ENCODE data around the gene HIPK2. TPM values are rescaled to one million over a fixed set of nuclear protein-coding genes. Genes with fewer than 3 reads are reported as not detected.
"Not testable (repeated sequence)": the region's sequence is repeated elsewhere in the genome, so short reads cannot be mapped to it uniquely, and the experiment has no call there.

The HIPK2 gene
- polyA plus RNA-seq, 1 donor: 12.6 TPM

GRCh38 chr7:139675127-139676125 lies 102.4 kb downstream of the HIPK2 start:
- Histone ChIP-seq H3K4me3 (ENCODE audit: low read length) (no peak overlapping the region), H3K27me3 (ENCODE audit: control insufficient read depth, insufficient read depth, low read length) (no peaks in the 10 kb centered on the region), H3K36me3 (ENCODE audit: control insufficient read depth, insufficient read depth, low read length) (peaks cover 2% of the 10 kb centered on the region), H3K4me1 (ENCODE audit: control insufficient read depth, insufficient read depth, low read length) (no peaks in the 10 kb centered on the region), H3K9me3 (ENCODE audit: control insufficient read depth, low read depth, low read length) (no peaks in the 10 kb centered on the region), H3K27ac (ENCODE audit: low read length) (no peak overlapping the region)
- 89% methylated on average over 4 of the region's 12 CpGs for WGBS (ENCODE audit: insufficient coverage, low lambda C conversion rate)
- DNase-seq: no peak

GRCh38 chr7:139674752-139675126 lies 103.1 kb downstream of the HIPK2 start:
- DNase-seq: no peak
- Histone ChIP-seq H3K4me1 (ENCODE audit: control insufficient read depth, insufficient read depth, low read length) (no peaks in the 10 kb centered on the region), H3K27ac (ENCODE audit: low read length) (no peak overlapping the region), H3K27me3 (ENCODE audit: control insufficient read depth, insufficient read depth, low read length) (no peaks in the 10 kb centered on the region), H3K4me3 (ENCODE audit: low read length) (no peak overlapping the region), H3K9me3 (ENCODE audit: control insufficient read depth, low read depth, low read length) (no peaks in the 10 kb centered on the region), H3K36me3 (ENCODE audit: control insufficient read depth, insufficient read depth, low read length) (peaks cover 2% of the 10 kb centered on the region)
- no CpG with 5 or more reads among the region's 8 CpGs for WGBS (ENCODE audit: insufficient coverage, low lambda C conversion rate)

- Histone ChIP-seq H3K36me3 (ENCODE audit: control insufficient read depth, insufficient read depth, low read length) (peaks cover 2% of the 10 kb centered on the region), H3K27me3 (ENCODE audit: control insufficient read depth, insufficient read depth, low read length) (no peaks in the 10 kb centered on the region), H3K9me3 (ENCODE audit: control insufficient read depth, low read depth, low read length) (no peaks in the 10 kb centered on the region), H3K4me3 (ENCODE audit: low read length) (no peak overlapping the region), H3K4me1 (ENCODE audit: control insufficient read depth, insufficient read depth, low read length) (no peaks in the 10 kb centered on the region), H3K27ac (ENCODE audit: low read length) (no peak overlapping the region)
- DNase-seq: no peak
- WGBS (ENCODE audit: insufficient coverage, low lambda C conversion rate): 100% methylated on average over 1 of the region's 10 CpGs
These were observed 103.5 kb downstream of the HIPK2 start for GRCh38 chr7:139674341-139674740.

- WGBS (ENCODE audit: insufficient coverage, low lambda C conversion rate): 100% methylated on average over 1 of the region's 6 CpGs
- H3K4me3 ChIP-seq (ENCODE audit: low read length): no peak overlapping the region
- no peaks in the 10 kb centered on the region for H3K9me3 ChIP-seq (ENCODE audit: control insufficient read depth, low read depth, low read length)
- no peaks in the 10 kb centered on the region for H3K27me3 ChIP-seq (ENCODE audit: control insufficient read depth, insufficient read depth, low read length)
- no peaks in the 10 kb centered on the region for H3K4me1 ChIP-seq (ENCODE audit: control insufficient read depth, insufficient read depth, low read length)
- H3K36me3 ChIP-seq (ENCODE audit: control insufficient read depth, insufficient read depth, low read length): peaks cover 2% of the 10 kb centered on the region
- no peak overlapping the region for H3K27ac ChIP-seq (ENCODE audit: low read length)
- DNase-seq: no peak
These were observed 104.0 kb downstream of the HIPK2 start for GRCh38 chr7:139673762-139674161.

GRCh38 chr7:139673230-139673629 lies 104.6 kb downstream of the HIPK2 start:
- H3K27ac ChIP-seq (ENCODE audit: low read length): no peak overlapping the region
- DNase-seq: no peak
- H3K4me1 ChIP-seq (ENCODE audit: control insufficient read depth, insufficient read depth, low read length): no peaks in the 10 kb centered on the region
- no peak overlapping the region for H3K4me3 ChIP-seq (ENCODE audit: low read length)
- no peaks in the 10 kb centered on the region for H3K27me3 ChIP-seq (ENCODE audit: control insufficient read depth, insufficient read depth, low read length)
- WGBS (ENCODE audit: insufficient coverage, low lambda C conversion rate): no CpG with 5 or more reads among the region's 5 CpGs
- no peaks in the 10 kb centered on the region for H3K9me3 ChIP-seq (ENCODE audit: control insufficient read depth, low read depth, low read length)
- H3K36me3 ChIP-seq (ENCODE audit: control insufficient read depth, insufficient read depth, low read length): peaks cover 2% of the 10 kb centered on the region

- peaks cover 2% of the 10 kb centered on the region for H3K36me3 ChIP-seq (ENCODE audit: control insufficient read depth, insufficient read depth, low read length)
- 93% methylated on average over 3 of the region's 3 CpGs for WGBS (ENCODE audit: insufficient coverage, low lambda C conversion rate)
- no peaks in the 10 kb centered on the region for H3K9me3 ChIP-seq (ENCODE audit: control insufficient read depth, low read depth, low read length)
- H3K4me1 ChIP-seq (ENCODE audit: control insufficient read depth, insufficient read depth, low read length): no peaks in the 10 kb centered on the region
- H3K27ac ChIP-seq (ENCODE audit: low read length): no peak overlapping the region
- no peak for DNase-seq
- no peak overlapping the region for H3K4me3 ChIP-seq (ENCODE audit: low read length)
- no peaks in the 10 kb centered on the region for H3K27me3 ChIP-seq (ENCODE audit: control insufficient read depth, insufficient read depth, low read length)
These were observed 105.8 kb downstream of the HIPK2 start for GRCh38 chr7:139671967-139672366.

- H3K27me3 ChIP-seq (ENCODE audit: control insufficient read depth, insufficient read depth, low read length); H3K27ac ChIP-seq (ENCODE audit: low read length); H3K9me3 ChIP-seq (ENCODE audit: control insufficient read depth, low read depth, low read length); H3K4me1 ChIP-seq (ENCODE audit: control insufficient read depth, insufficient read depth, low read length); H3K4me3 ChIP-seq (ENCODE audit: low read length); DNase-seq; H3K36me3 ChIP-seq (ENCODE audit: control insufficient read depth, insufficient read depth, low read length): not testable (repeated sequence)
- WGBS (ENCODE audit: insufficient coverage, low lambda C conversion rate): no CpG with 5 or more reads among the region's 7 CpGs
These were observed 107.1 kb downstream of the HIPK2 start for GRCh38 chr7:139670662-139671061.

GRCh38 chr7:139669106-139670061 lies 108.4 kb downstream of the HIPK2 start:
- no peaks in the 10 kb centered on the region for H3K36me3 ChIP-seq (ENCODE audit: control insufficient read depth, insufficient read depth, low read length)
- no peak overlapping the region for H3K27ac ChIP-seq (ENCODE audit: low read length)
- no peak overlapping the region for H3K4me3 ChIP-seq (ENCODE audit: low read length)
- no peaks in the 10 kb centered on the region for H3K9me3 ChIP-seq (ENCODE audit: control insufficient read depth, low read depth, low read length)
- DNase-seq: no peak
- no peaks in the 10 kb centered on the region for H3K27me3 ChIP-seq (ENCODE audit: control insufficient read depth, insufficient read depth, low read length)
- no peaks in the 10 kb centered on the region for H3K4me1 ChIP-seq (ENCODE audit: control insufficient read depth, insufficient read depth, low read length)
- WGBS (ENCODE audit: insufficient coverage, low lambda C conversion rate): 100% methylated on average over 3 of the region's 11 CpGs

GRCh38 chr7:139667377-139667776 lies 110.4 kb downstream of the HIPK2 start:
- Histone ChIP-seq H3K4me3 (ENCODE audit: low read length) (no peak overlapping the region), H3K27me3 (ENCODE audit: control insufficient read depth, insufficient read depth, low read length) (no peaks in the 10 kb centered on the region), H3K36me3 (ENCODE audit: control insufficient read depth, insufficient read depth, low read length) (no peaks in the 10 kb centered on the region), H3K9me3 (ENCODE audit: control insufficient read depth, low read depth, low read length) (no peaks in the 10 kb centered on the region), H3K27ac (ENCODE audit: low read length) (no peak overlapping the region), H3K4me1 (ENCODE audit: control insufficient read depth, insufficient read depth, low read length) (peaks cover 6% of the 10 kb centered on the region)
- WGBS (ENCODE audit: insufficient coverage, low lambda C conversion rate): 100% methylated on average over 1 of the region's 1 CpG
- DNase-seq: no peak

- 100% methylated on average over 2 of the region's 5 CpGs for WGBS (ENCODE audit: insufficient coverage, low lambda C conversion rate)
These were observed 111.3 kb downstream of the HIPK2 start for GRCh38 chr7:139666501-139666900.

More at GRCh38 chr7:139666501-139666900, 111.3 kb downstream of the HIPK2 start:
- DNase-seq: no peak
- no peak overlapping the region for H3K27ac ChIP-seq (ENCODE audit: low read length)
- no peaks in the 10 kb centered on the region for H3K36me3 ChIP-seq (ENCODE audit: control insufficient read depth, insufficient read depth, low read length)
- H3K9me3 ChIP-seq (ENCODE audit: control insufficient read depth, low read depth, low read length): no peaks in the 10 kb centered on the region
- H3K27me3 ChIP-seq (ENCODE audit: control insufficient read depth, insufficient read depth, low read length): no peaks in the 10 kb centered on the region
- peaks cover 6% of the 10 kb centered on the region for H3K4me1 ChIP-seq (ENCODE audit: control insufficient read depth, insufficient read depth, low read length)
- no peak overlapping the region for H3K4me3 ChIP-seq (ENCODE audit: low read length)

All from large intestine (tissue), 3 donors.